ENCODE data around the gene CA7.

- TF ChIP-seq CTCF (IDR thresholded peaks at IDR 0.05; ENCODE audit: extremely low read depth in 1 of 2, insufficient read depth in 1 of 2, low read depth in 1 of 2, low read length in 2 of 2) (no peak), POLR2A (IDR thresholded peaks at IDR 0.05; ENCODE audit: low read depth, low read length) (no peak), POLR2AphosphoS5 (IDR thresholded peaks at IDR 0.05; ENCODE audit: insufficient read depth, low read depth, low read length) (no peak), EZH2 (IDR thresholded peaks at IDR 0.05; ENCODE audit: borderline replicate concordance, low read depth, low read length, severe bottlenecking) (no peak), MAX (IDR thresholded peaks at IDR 0.05; ENCODE audit: insufficient read depth, insufficient read length) (no peak), JUN (IDR thresholded peaks at IDR 0.05; ENCODE audit: borderline replicate concordance, insufficient read depth, insufficient read length, low read depth) (no peak), FOS (IDR thresholded peaks at IDR 0.05; ENCODE audit: borderline replicate concordance, insufficient read depth, low read length) (no peak), MYC (IDR thresholded peaks at IDR 0.05; ENCODE audit: low read depth, low read length) (no peak), GATA2 (IDR thresholded peaks at IDR 0.05; ENCODE audit: insufficient read depth, insufficient read length, low read depth, low read length) (no peak)
These were observed 30.0 kb downstream of the CA7 start for GRCh38 chr16:66874079-66874775.
